SU-DHL-6 (cell line): ENCODE results near the gene RYR2.

Source experiments
- H2AFZ ChIP-seq: fragments of 200-600 bp; sonication (generic); 2 replicates; pipeline ENCODE4 v1.6.1; 2014; ENCODE audit warnings: low read depth, mild to moderate bottlenecking, moderate library complexity, mixed read lengths, antibody characterized with exemption, low read length; ENCODE audit not compliant: severe bottlenecking
- H3F3A ChIP-seq: fragments of 200-600 bp; shearing (Covaris generic); 2 replicates; pipeline ENCODE4 v1.6.0; 2016; ENCODE audit warnings: antibody characterized with exemption, mild to moderate bottlenecking; ENCODE audit not compliant: insufficient read depth
- H3K27ac ChIP-seq: fragments of 200-600 bp; sonication (generic); 2 replicates; pipeline ENCODE4 v1.5.1; 2016; ENCODE audit warnings: low read depth, mild to moderate bottlenecking, low read length, moderate library complexity, mixed read lengths
- H3K27me3 ChIP-seq: fragments of 200-600 bp; sonication (generic), shearing (Covaris generic); 2 replicates; pipeline ENCODE4 v1.6.0; 2014; ENCODE audit warnings: mild to moderate bottlenecking, low read length
- H3K36me3 ChIP-seq: fragments of 200-600 bp; sonication (generic); 2 replicates; pipeline ENCODE4 v1.6.1; 2014; ENCODE audit warnings: mild to moderate bottlenecking, low read length, mixed read lengths
- H3K4me2 ChIP-seq: fragments of 300-600, 200-600 bp; shearing (Covaris generic), sonication (generic); 2 replicates; pipeline ENCODE4 v1.6.0; 2014; ENCODE audit warnings: low read length, low read depth, mild to moderate bottlenecking; ENCODE audit not compliant: poor library complexity, severe bottlenecking
- H3K4me3 ChIP-seq: fragments of 200-600 bp; sonication (generic); 2 replicates; pipeline ENCODE4 v1.5.1; 2014; ENCODE audit warnings: antibody characterized with exemption, low read length, mild to moderate bottlenecking, mixed read lengths; ENCODE audit not compliant: insufficient read depth, poor library complexity, severe bottlenecking
- H3K79me2 ChIP-seq: fragments of 200-600 bp; sonication (generic); 2 replicates; pipeline ENCODE4 v1.6.1; 2014; ENCODE audit warnings: mild to moderate bottlenecking, low read length, moderate library complexity; ENCODE audit not compliant: insufficient read depth
- H3K9ac ChIP-seq: fragments of 200-600 bp; sonication (generic); 2 replicates; pipeline ENCODE4 v1.7.0; 2014; ENCODE audit warnings: mild to moderate bottlenecking, low read length
- H3K9me2 ChIP-seq: fragments of 200-600 bp; sonication (generic); replicated peaks from 2 replicates; pipeline ENCODE4 v1.6.1; 2014; ENCODE audit warnings: low read length; ENCODE audit not compliant: insufficient read depth
- H3K9me3 ChIP-seq: fragments of 200-600 bp; sonication (generic); 2 replicates; pipeline ENCODE4 v1.6.1; 2014; ENCODE audit warnings: low read length, mixed read lengths; ENCODE audit not compliant: insufficient read depth
- H4K20me1 ChIP-seq: fragments of 200-600 bp; sonication (generic); 2 replicates; pipeline ENCODE4 v1.6.1; 2014; ENCODE audit warnings: low read depth, mild to moderate bottlenecking, antibody characterized with exemption, low read length, moderate library complexity, mixed read lengths
- EZH2phosphoT487 ChIP-seq: fragments of 200-600 bp; sonication (generic), shearing (Covaris generic); conservative IDR thresholded peaks from 2 replicates; pipeline ENCODE4 v1.6.1; 2018; ENCODE audit warnings: mild to moderate bottlenecking, antibody characterized with exemption, low read length, moderate library complexity, mixed read lengths
- TF ChIP-seq, protein P1 (sequence below): fragments of 200-600 bp; sonication (generic); IDR thresholded peaks from one replicate; pipeline ENCODE4 v1.5.1; 2017; ENCODE audit warnings: antibody characterized with exemption, mild to moderate bottlenecking, low read length, moderate library complexity; ENCODE audit not compliant: insufficient read depth, poor library complexity, severe bottlenecking

Gene RYR2

DNA sequence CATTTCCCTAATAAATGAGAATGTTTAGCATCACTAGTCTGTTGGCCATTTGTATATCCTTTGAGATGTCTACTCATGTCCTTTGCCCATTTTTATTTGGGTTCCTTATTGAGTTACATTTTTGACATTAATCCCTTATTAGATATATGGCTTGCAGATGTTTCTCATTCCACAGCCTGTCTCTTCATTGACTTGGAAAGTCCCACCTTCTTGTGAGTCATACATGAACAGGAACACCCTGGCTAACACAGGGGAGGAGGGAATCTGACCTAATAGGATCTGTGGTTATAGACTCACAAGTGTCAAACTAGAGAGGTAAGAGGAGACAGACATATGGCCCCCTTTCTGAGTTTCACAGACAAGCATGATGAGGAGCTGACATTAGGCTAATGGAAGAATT lies 837.2 kb downstream of the RYR2 start:
- H3K9ac ChIP-seq = no peak overlapping the region
- no peak overlapping the region for H3K27ac ChIP-seq
- no peaks in the 10 kb centered on the region for H3K79me2 ChIP-seq
- H3K4me3 ChIP-seq = no peak overlapping the region
- no peaks in the 10 kb centered on the region; the same call in 1 of the 2 replicates for H3K27me3 ChIP-seq
- no peaks in the 10 kb centered on the region for H3F3A ChIP-seq
- H3K4me2 ChIP-seq = no peak overlapping the region
- no peak overlapping the region for H2AFZ ChIP-seq
- H3K9me3 ChIP-seq = no peaks in the 10 kb centered on the region
- no peaks in the 10 kb centered on the region for H4K20me1 ChIP-seq
- H3K9me2 ChIP-seq = no peaks in the 10 kb centered on the region
- TF ChIP-seq, protein P1, sequence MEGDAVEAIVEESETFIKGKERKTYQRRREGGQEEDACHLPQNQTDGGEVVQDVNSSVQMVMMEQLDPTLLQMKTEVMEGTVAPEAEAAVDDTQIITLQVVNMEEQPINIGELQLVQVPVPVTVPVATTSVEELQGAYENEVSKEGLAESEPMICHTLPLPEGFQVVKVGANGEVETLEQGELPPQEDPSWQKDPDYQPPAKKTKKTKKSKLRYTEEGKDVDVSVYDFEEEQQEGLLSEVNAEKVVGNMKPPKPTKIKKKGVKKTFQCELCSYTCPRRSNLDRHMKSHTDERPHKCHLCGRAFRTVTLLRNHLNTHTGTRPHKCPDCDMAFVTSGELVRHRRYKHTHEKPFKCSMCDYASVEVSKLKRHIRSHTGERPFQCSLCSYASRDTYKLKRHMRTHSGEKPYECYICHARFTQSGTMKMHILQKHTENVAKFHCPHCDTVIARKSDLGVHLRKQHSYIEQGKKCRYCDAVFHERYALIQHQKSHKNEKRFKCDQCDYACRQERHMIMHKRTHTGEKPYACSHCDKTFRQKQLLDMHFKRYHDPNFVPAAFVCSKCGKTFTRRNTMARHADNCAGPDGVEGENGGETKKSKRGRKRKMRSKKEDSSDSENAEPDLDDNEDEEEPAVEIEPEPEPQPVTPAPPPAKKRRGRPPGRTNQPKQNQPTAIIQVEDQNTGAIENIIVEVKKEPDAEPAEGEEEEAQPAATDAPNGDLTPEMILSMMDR = no peak
- no peak for TF ChIP-seq EZH2phosphoT487
- H3K36me3 ChIP-seq = no peaks in the 10 kb centered on the region
